GM18870 (cell line): ENCODE data around the gene C18orf63.
"Not testable (repeated sequence)": the region's sequence is repeated elsewhere in the genome, so short reads cannot be mapped to it uniquely, and the experiment has no call there.

Experiments
- ATAC-seq: cut with Tn5 transposase; IDR thresholded peaks from one replicate; pipeline ENCODE4 v1.9.1; 2021; ENCODE audit warnings: moderate library complexity; ENCODE audit not compliant: unreplicated experiment

C18orf63 gene

GRCh38 chr18:74286106-74286855 is 29.4 kb upstream of the C18orf63 start:
- ATAC-seq = no peak

GRCh38 chr18:74286856-74287255 is 28.8 kb upstream of the C18orf63 start:
- ATAC-seq = no peak

GRCh38 chr18:74288041-74288440 is 27.6 kb upstream of the C18orf63 start:
- ATAC-seq = no peak

- ATAC-seq = no peak
Observed at GRCh38 chr18:74288730-74289129, 26.9 kb upstream of the C18orf63 start.

- no peak for ATAC-seq
Observed at GRCh38 chr18:74289137-74289536, 26.5 kb upstream of the C18orf63 start.

- ATAC-seq = no peak
Observed at GRCh38 chr18:74290021-74290420, 25.6 kb upstream of the C18orf63 start.

- ATAC-seq = no peak
Observed at GRCh38 chr18:74290794-74291471, 24.7 kb upstream of the C18orf63 start.

- no peak for ATAC-seq
Observed at GRCh38 chr18:74291472-74291770, 24.2 kb upstream of the C18orf63 start.

- ATAC-seq = peak; percentile 99
Observed at GRCh38 chr18:74291771-74292540, 23.7 kb upstream of the C18orf63 start, which contains the start of gene CYB5A. CYB5A (minus strand) TSS chr18:74291963; CDS start chr18:74291875, 88 bp downstream.

GRCh38 chr18:74292541-74292858 is 23.1 kb upstream of the C18orf63 start:
- no peak for ATAC-seq

- not testable (repeated sequence) for ATAC-seq
Observed at GRCh38 chr18:74292982-74293381, 22.7 kb upstream of the C18orf63 start.

GRCh38 chr18:74294526-74294925 is 21.1 kb upstream of the C18orf63 start:
- ATAC-seq = no peak

- ATAC-seq = no peak
Observed at GRCh38 chr18:74299162-74299561, 16.5 kb upstream of the C18orf63 start.

- no peak for ATAC-seq
Observed at GRCh38 chr18:74299746-74300145, 15.9 kb upstream of the C18orf63 start.

GRCh38 chr18:74303306-74303705 is 12.3 kb upstream of the C18orf63 start:
- ATAC-seq = no peak

GRCh38 chr18:74303936-74304335 is 11.7 kb upstream of the C18orf63 start:
- ATAC-seq = no peak

GRCh38 chr18:74310411-74310810 is 5.2 kb upstream of the C18orf63 start:
- peak; percentile 68 for ATAC-seq

- no peak for ATAC-seq
Observed at GRCh38 chr18:74311000-74311399, 4.6 kb upstream of the C18orf63 start.

- no peak for ATAC-seq
Observed at GRCh38 chr18:74314759-74315463, 728 bp upstream of the C18orf63 start.

- no peak for ATAC-seq
Observed at GRCh38 chr18:74316257-74317170, 875 bp downstream of the C18orf63 start.
